Uterus (tissue), 4 donors: ENCODE data around the gene EFCC1. TPM values are rescaled to one million over a fixed set of nuclear protein-coding genes. Genes with fewer than 3 reads are reported as not detected.

Experiments
- DNase-seq, 2 donors: peaks; one replicate each; pipeline ENCODE4 v3.0.0-alpha.2; 2019 to 2020
- H3K27ac ChIP-seq, 2 donors: fragments of 200-600 bp; sonication (generic); 1 replicate in 1 of 2; 2 replicates in 1 of 2; pipeline ENCODE4 v1.5.1; 2016 to 2018
- H3K27me3 ChIP-seq, 2 donors: fragments of 200-600 bp; sonication (generic); one replicate each; pipeline ENCODE4 v1.5.1; 2018 to 2019; ENCODE audit warnings: control low read depth in 1 of 2
- H3K36me3 ChIP-seq, 2 donors: fragments of 200-600 bp; sonication (generic); one replicate each; pipeline ENCODE4 v1.5.1; 2019; ENCODE audit warnings: control low read depth in 1 of 2
- H3K4me1 ChIP-seq, 2 donors: fragments of 200-600 bp; sonication (generic); one replicate each; pipeline ENCODE4 v1.5.1; 2018 to 2019; ENCODE audit warnings: control low read depth in 1 of 2
- H3K4me3 ChIP-seq, 2 donors: fragments of 200-600 bp; sonication (generic); 1 replicate in 1 of 2; 2 replicates in 1 of 2; pipeline ENCODE4 v1.5.1; 2018 to 2019; ENCODE audit warnings: mild to moderate bottlenecking in 1 of 2
- H3K9me3 ChIP-seq, 2 donors: fragments of 200-600 bp; sonication (generic); one replicate each; pipeline ENCODE4 v1.5.1; 2019; ENCODE audit warnings: control low read depth in 1 of 2
- CTCF ChIP-seq, 4 experiments: fragments of 200-600 bp in 2 of 4; fragments of 450-650 bp in 2 of 4; sonication (generic) in 2 of 4; IDR thresholded peaks; one replicate each; pipeline ENCODE4 v1.5.1; 2016 to 2019; ENCODE audit warnings: antibody characterized with exemption in 4 of 4, mild to moderate bottlenecking in 2 of 4, moderate library complexity in 1 of 4
- POLR2A ChIP-seq, 2 donors: fragments of 450-650 bp; IDR thresholded peaks; one replicate each; pipeline ENCODE4 v1.6.1; 2016; ENCODE audit warnings: antibody characterized with exemption in 2 of 2, mild to moderate bottlenecking in 1 of 2, moderate library complexity in 1 of 2
- intact Hi-C: fragments of 100-400 bp; cut with DNase I; formaldehyde crosslinking; loops from one replicate; pipeline ENCODE4 v1.15.1; 2023; ENCODE audit warnings: low total_unique reads
- total RNA-seq, 4 donors: library from RNA; depleted of rRNA in 3 of 4; stranded (reverse); fragments of >200 nt in 3 of 4; gene quantifications; one replicate each; pipeline versions ENCODE4 v1.1.0 to v1.2.4, GENCODE V29; 2014 to 2023
- donor health status: DM: yes; HTN: yes; CAD: no.

Gene EFCC1
- total RNA-seq, 4 donors from 2014 or later: 1.2 to 9.2 (median 4.5) TPM

GRCh38 chr3:128975276-128975675 is 25.8 kb upstream of the EFCC1 start:
- no peaks in the 10 kb centered on the region for H3K27me3 ChIP-seq
- no peak for DNase-seq
- H3K27ac ChIP-seq: no peak overlapping the region
- no peak overlapping the region for H3K4me3 ChIP-seq
- no peaks in the 10 kb centered on the region for H3K36me3 ChIP-seq
- H3K4me1 ChIP-seq: no peaks in the 10 kb centered on the region
- TF ChIP-seq CTCF (IDR thresholded peaks at IDR 0.05) (no peak), POLR2A (IDR thresholded peaks at IDR 0.05) (no peak)
- intact Hi-C loops: no loop called here
- no peaks in the 10 kb centered on the region for H3K9me3 ChIP-seq

- no peak for TF ChIP-seq POLR2A (IDR thresholded peaks at IDR 0.05)
- no peak for TF ChIP-seq CTCF (IDR thresholded peaks at IDR 0.05)
- Histone ChIP-seq H3K4me3 (no peak overlapping the region), H3K27ac (no peak overlapping the region), H3K4me1 (no peaks in the 10 kb centered on the region), H3K9me3 (no peaks in the 10 kb centered on the region), H3K36me3 (no peaks in the 10 kb centered on the region), H3K27me3 (no peaks in the 10 kb centered on the region)
- intact Hi-C loops: no loop called here
- no peak for DNase-seq
These were observed 17.6 kb upstream of the EFCC1 start for GRCh38 chr3:128983293-128984069.

GRCh38 chr3:128984596-128984995 is 16.5 kb upstream of the EFCC1 start:
- no peak for DNase-seq
- Histone ChIP-seq H3K27ac (no peak overlapping the region), H3K36me3 (no peaks in the 10 kb centered on the region), H3K9me3 (no peaks in the 10 kb centered on the region), H3K4me3 (no peak overlapping the region), H3K27me3 (no peaks in the 10 kb centered on the region), H3K4me1 (no peaks in the 10 kb centered on the region)
- no peak for TF ChIP-seq POLR2A (IDR thresholded peaks at IDR 0.05)
- intact Hi-C loops: no loop called here

GRCh38 chr3:128987302-128988100 is 13.6 kb upstream of the EFCC1 start:
- Histone ChIP-seq H3K36me3 (no peaks in the 10 kb centered on the region), H3K27me3 (no peaks in the 10 kb centered on the region), H3K4me1 (no peaks in the 10 kb centered on the region), H3K9me3 (no peaks in the 10 kb centered on the region), H3K4me3 (no peak overlapping the region), H3K27ac (no peak overlapping the region)
- DNase-seq: no peak
- TF ChIP-seq CTCF (IDR thresholded peaks at IDR 0.05) (no peak), POLR2A (IDR thresholded peaks at IDR 0.05) (no peak)
- intact Hi-C loops: no loop called here

GRCh38 chr3:128988286-128988685 is 12.8 kb upstream of the EFCC1 start:
- Histone ChIP-seq H3K9me3 (no peaks in the 10 kb centered on the region), H3K4me3 (no peak overlapping the region), H3K27me3 (no peaks in the 10 kb centered on the region), H3K36me3 (no peaks in the 10 kb centered on the region), H3K27ac (no peak overlapping the region), H3K4me1 (no peaks in the 10 kb centered on the region)
- no peak for DNase-seq
- intact Hi-C loops: no loop called here
- TF ChIP-seq CTCF (IDR thresholded peaks at IDR 0.05) (no peak), POLR2A (IDR thresholded peaks at IDR 0.05) (no peak)
